H1 (cell line): ENCODE results near the gene ATP11A. TPM values are rescaled to one million over a fixed set of nuclear protein-coding genes. Genes with fewer than 3 reads are reported as not detected.

Experiments used
- CHD2 ChIP-seq: IDR thresholded peaks from 2 replicates; pipeline ENCODE4 v1.6.1; 2012; ENCODE audit warnings: low read length, improper control_type of control experiment
- E2F6 ChIP-seq: IDR thresholded peaks from 2 replicates; pipeline ENCODE4 v1.6.1; 2012; ENCODE audit warnings: inconsistent platforms
- EP300 ChIP-seq, 2 experiments: IDR thresholded peaks; 1 replicate in 1 of 2; 2 replicates in 1 of 2; pipeline ENCODE4 v1.6.1; 2011 to 2012; ENCODE audit warnings: low read depth in 2 of 2, low read length in 2 of 2, mild to moderate bottlenecking in 2 of 2, borderline replicate concordance in 1 of 2, inconsistent platforms in 1 of 2, moderate library complexity in 1 of 2
- JUN ChIP-seq: IDR thresholded peaks from 2 replicates; pipeline ENCODE4 v1.6.1; 2011; ENCODE audit warnings: low read depth, mild to moderate bottlenecking, improper control_type of control experiment, low read length
- NANOG ChIP-seq: IDR thresholded peaks from 2 replicates; pipeline ENCODE4 v1.6.1; 2011; ENCODE audit warnings: low read length, low read depth, mild to moderate bottlenecking, inconsistent platforms; ENCODE audit not compliant: insufficient read depth, poor library complexity, severe bottlenecking
- NRF1 ChIP-seq: IDR thresholded peaks from 2 replicates; pipeline ENCODE4 v1.6.1; 2011; ENCODE audit warnings: mild to moderate bottlenecking, low read depth, low read length, improper control_type of control experiment
- POLR2A ChIP-seq, 2 experiments: IDR thresholded peaks; 1 replicate in 1 of 2; 2 replicates in 1 of 2; pipeline ENCODE4 v1.6.1; 2011; ENCODE audit warnings: low read depth in 2 of 2, low read length in 2 of 2, mild to moderate bottlenecking in 2 of 2; ENCODE audit errors: control extremely low read depth in 1 of 2
- RAD21 ChIP-seq, 2 experiments: IDR thresholded peaks in 1 of 2; conservative IDR thresholded peaks in 1 of 2; 2 replicates each; pipeline ENCODE4 v1.6.1; 2011; ENCODE audit warnings: low read depth in 2 of 2, low read length in 2 of 2, improper control_type of control experiment in 1 of 2, inconsistent platforms in 1 of 2, mild to moderate bottlenecking in 1 of 2, moderate library complexity in 1 of 2
- RFX5 ChIP-seq: IDR thresholded peaks from 2 replicates; pipeline ENCODE4 v1.6.1; 2011; ENCODE audit warnings: low read depth, low read length, improper control_type of control experiment, borderline replicate concordance
- SIN3A ChIP-seq, 2 experiments: IDR thresholded peaks in 1 of 2; conservative IDR thresholded peaks in 1 of 2; 2 replicates each; pipeline ENCODE4 v1.6.1; 2011 to 2012; ENCODE audit warnings: low read length in 2 of 2, improper control_type of control experiment in 1 of 2, low read depth in 1 of 2, mild to moderate bottlenecking in 1 of 2
- TBP ChIP-seq: IDR thresholded peaks from 2 replicates; pipeline ENCODE4 v1.6.1; 2011; ENCODE audit warnings: low read depth, low read length, improper control_type of control experiment
- USF2 ChIP-seq: IDR thresholded peaks from 2 replicates; pipeline ENCODE4 v1.6.1; 2011; ENCODE audit warnings: low read length, improper control_type of control experiment
- YY1 ChIP-seq: IDR thresholded peaks from 2 replicates; pipeline ENCODE4 v1.6.1; 2011; ENCODE audit warnings: low read depth, mild to moderate bottlenecking, low read length
- polyA plus RNA-seq, 7 experiments: library from polyadenylated mRNA; depleted of rRNA in 3 of 7; stranded (reverse) in 5 of 7; unstranded in 2 of 7; fragments of >200 nt in 5 of 7; fragments of 200-250 nt in 2 of 7; gene quantifications; 1 replicate in 5 of 7; 2 replicates in 1 of 7; 4 replicates in 1 of 7; pipeline versions ENCODE4 v1.2.1 to v1.2.3, GENCODE V29; 2011 to 2013; ENCODE audit warnings: missing spikeins in 2 of 7, mixed read lengths in 2 of 7
- total RNA-seq: library from RNA; stranded (reverse); fragmentation: NEBNext Ultra II Directional; extraction: Animal tissue kit (Norgen Biotek cat#: 25700); gene quantifications from 2 replicates; pipeline ENCODE4 v1.2.1, GENCODE V29; 2021

ATP11A gene
- total and polyA plus RNA-seq, 2 of the 8 experiments (the other 6 are each of a cell fraction or from before 2014, with no cell fraction given), result 28.8 to 72.9 TPM

DNA sequence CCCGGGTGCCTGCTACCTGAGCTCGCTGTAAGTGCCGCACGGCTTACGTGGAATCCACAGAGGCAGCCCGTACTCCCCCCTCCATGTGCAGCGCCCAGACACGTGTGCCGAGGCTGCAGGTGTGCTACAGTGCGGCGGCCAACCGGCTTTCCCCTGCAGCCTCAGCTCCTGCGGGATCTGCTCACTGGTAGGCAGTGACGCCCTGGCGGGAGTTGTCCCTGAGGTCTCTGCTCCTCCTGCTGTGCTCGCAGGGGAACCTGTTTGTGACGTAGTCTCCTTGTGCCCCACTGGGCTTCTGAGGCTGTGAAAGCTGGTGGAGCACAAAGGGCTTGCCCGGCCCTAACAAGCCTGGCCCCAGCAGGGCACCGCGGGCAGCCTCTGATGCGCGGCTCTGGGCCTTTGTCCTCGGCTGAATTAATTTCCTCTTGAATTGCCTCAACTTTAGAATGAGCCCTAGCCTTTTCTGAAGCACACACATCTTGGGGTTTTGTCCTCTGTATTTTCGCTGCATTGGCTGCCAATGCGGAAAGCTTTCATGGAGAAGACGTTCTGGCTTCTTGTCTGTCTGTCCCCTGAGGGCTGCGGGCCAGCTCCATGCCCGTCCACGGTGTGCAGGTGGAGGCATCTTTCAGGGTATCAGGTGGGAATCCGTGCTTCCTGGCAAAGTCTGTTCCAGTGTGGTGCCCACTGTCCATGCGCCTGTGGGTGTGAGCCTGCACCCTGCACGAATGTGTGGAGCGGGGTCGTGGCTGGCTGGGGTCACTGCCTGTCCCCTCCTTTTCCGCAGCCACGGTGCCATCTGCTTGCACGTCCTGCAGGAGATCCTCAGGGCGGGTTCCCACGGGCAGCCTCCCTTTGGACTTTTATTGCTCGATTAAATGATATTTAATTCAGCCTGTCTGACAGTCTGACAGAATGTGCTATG is 201.9 kb downstream of the ATP11A start (continued):
- peak; percentile 31; the same call in 1 of the 2 replicates for TF ChIP-seq USF2
- no peak for TF ChIP-seq YY1
- TF ChIP-seq NRF1, result no peak
- 0 out of 2 replicates have a peak, but pooled peaks have one; percentile 22 for TF ChIP-seq JUN
- peak; percentile 57; the same call in 1 of the 2 replicates for TF ChIP-seq E2F6
- no peak for TF ChIP-seq RAD21 (IDR thresholded peaks at IDR 0.05 in 1 of 2, conservative IDR thresholded peaks at IDR 0.05 in 1 of 2; ENCODE audit: low read depth in 2 of 2, low read length in 2 of 2)
- TF ChIP-seq CHD2, result no peak
- no peak for TF ChIP-seq TBP
- peak in 1 of 2 experiments; percentile 63; a peak in 1 of 3 replicates for TF ChIP-seq EP300 (IDR thresholded peaks at IDR 0.05; ENCODE audit: borderline replicate concordance in 1 of 2, low read depth in 2 of 2, low read length in 2 of 2)
- TF ChIP-seq POLR2A (IDR thresholded peaks at IDR 0.05; ENCODE audit: control extremely low read depth in 1 of 2, low read depth in 2 of 2, low read length in 2 of 2), result peak in 1 of 2 experiments; percentile 50; a peak in 1 of 3 replicates
- TF ChIP-seq SIN3A (conservative IDR thresholded peaks at IDR 0.05 in 1 of 2, IDR thresholded peaks at IDR 0.05 in 1 of 2; ENCODE audit: low read depth in 1 of 2, low read length in 2 of 2), result no peak
- peak; percentile 20 for TF ChIP-seq NANOG
- TF ChIP-seq RFX5, result no peak
